Naive thymus-derived CD4-positive, alpha-beta T cell (primary cell): Measurements from ENCODE around the gene PITPNC1. TPM values are rescaled to one million over a fixed set of nuclear protein-coding genes. Genes with fewer than 3 reads are reported as not detected.
A peak's percentile ranks its signal among the peaks of the same experiment; 100 is the strongest.

Source experiments
- ATAC-seq: fragments of 150-1000 bp; cut with Tn5 transposase; 2 replicates; pipeline ENCODE4 v1.10.0; 2021; ENCODE audit warnings: mild to moderate bottlenecking, moderate library complexity
- CTCF ChIA-PET: fragments of 350-600 bp; sonication (Branson Sonifier 250); formaldehyde crosslinking; loops from one replicate; lab custom pipeline; 2021; ENCODE audit warnings: antibody characterized with exemption; lab: Charles Lee
- POLR2A ChIA-PET: fragments of 350-600 bp; sonication (Branson Sonifier 250); formaldehyde crosslinking; loops from one replicate; lab custom pipeline; 2021; ENCODE audit warnings: antibody characterized with exemption, inconsistent platforms; lab: Charles Lee
- DNase-seq, 9 donors: peaks; one replicate each; pipeline versions ENCODE4 v3.0.0 to v3.0.0-alpha.2; 2020 to 2022; ENCODE audit warnings: mixed read lengths in 1 of 9
- H3K27ac ChIP-seq: one replicate; pipeline ENCODE4 v1.7.0; 2013; ENCODE audit warnings: mild to moderate bottlenecking, low read depth, low read length, moderate library complexity
- H3K27me3 ChIP-seq, 2 donors: one replicate each; pipeline ENCODE4 v1.7.0; 2013; ENCODE audit warnings: low read length in 2 of 2, mild to moderate bottlenecking in 2 of 2, moderate library complexity in 2 of 2; ENCODE audit not compliant: control insufficient read depth in 2 of 2, insufficient read depth in 2 of 2
- H3K36me3 ChIP-seq, 3 experiments: 1 replicate in 2 of 3; 2 replicates in 1 of 3; pipeline ENCODE4 v1.7.0; 2013; ENCODE audit warnings: low read length in 3 of 3, mild to moderate bottlenecking in 3 of 3, moderate library complexity in 1 of 3; ENCODE audit not compliant: insufficient read depth in 3 of 3, control insufficient read depth in 2 of 3
- H3K4me1 ChIP-seq, 2 donors: one replicate each; pipeline ENCODE4 v1.7.0; 2013; ENCODE audit warnings: low read length in 2 of 2, mild to moderate bottlenecking in 2 of 2, moderate library complexity in 1 of 2; ENCODE audit not compliant: control insufficient read depth in 2 of 2, insufficient read depth in 2 of 2
- H3K4me3 ChIP-seq: 2 replicates; pipeline ENCODE4 v1.7.0; 2013; ENCODE audit warnings: mild to moderate bottlenecking, low read length
- H3K9me3 ChIP-seq, 3 experiments: 1 replicate in 2 of 3; 2 replicates in 1 of 3; pipeline ENCODE4 v1.7.0; 2013; ENCODE audit warnings: low read length in 3 of 3; ENCODE audit not compliant: control insufficient read depth in 2 of 3
- H3K27ac Mint-ChIP-seq, 9 donors: one replicate each; pipeline ENCODE4 v1.8.0; 2020 to 2022; ENCODE audit warnings: mixed read lengths in 9 of 9, mild to moderate bottlenecking in 8 of 9, moderate library complexity in 5 of 9, inconsistent platforms in 2 of 9
- H3K27me3 Mint-ChIP-seq, 5 donors: one replicate each; pipeline ENCODE4 v1.8.0; 2021 to 2022; ENCODE audit warnings: mixed read lengths in 5 of 5, mild to moderate bottlenecking in 1 of 5
- H3K36me3 Mint-ChIP-seq, 5 donors: one replicate each; pipeline ENCODE4 v1.8.0; 2020 to 2022; ENCODE audit warnings: mixed read lengths in 5 of 5, mild to moderate bottlenecking in 3 of 5, inconsistent platforms in 1 of 5
- H3K4me1 Mint-ChIP-seq, 7 donors: one replicate each; pipeline ENCODE4 v1.8.0; 2020 to 2022; ENCODE audit warnings: mixed read lengths in 7 of 7, mild to moderate bottlenecking in 3 of 7, inconsistent platforms in 1 of 7
- H3K4me3 Mint-ChIP-seq, 10 donors: one replicate each; pipeline ENCODE4 v1.8.0; 2020 to 2022; ENCODE audit warnings: mild to moderate bottlenecking in 10 of 10, mixed read lengths in 10 of 10, moderate library complexity in 6 of 10, inconsistent platforms in 2 of 10
- H3K9me3 Mint-ChIP-seq, 11 donors: one replicate each; pipeline ENCODE4 v1.8.0; 2020 to 2022; ENCODE audit warnings: mixed read lengths in 11 of 11, mild to moderate bottlenecking in 4 of 11, inconsistent platforms in 1 of 11, moderate library complexity in 1 of 11
- intact Hi-C, 2 donors: fragments of 100-400 bp; cut with micrococcal nuclease; formaldehyde crosslinking; loops; one replicate each; pipeline ENCODE4 v1.15.1; 2023
- polyA plus RNA-seq, 2 donors: library from polyadenylated mRNA; unstranded; fragments of 300-500 nt; fragmentation: Illumina TruSeq; gene quantifications; one replicate each; pipeline ENCODE4 v1.2.3, GENCODE V29; 2021
- total RNA-seq, 6 experiments: library from RNA in 5 of 6; stranded (reverse) in 5 of 6; gene quantifications; 1 replicate in 5 of 6; 2 replicates in 1 of 6; pipeline ENCODE4 v1.2.3 and lab custom pipeline; 2021 to 2026

PITPNC1 gene
- total and polyA plus RNA-seq, 7 experiments from 2014 or later = 53.1 to 148 (median 102) TPM

DNA sequence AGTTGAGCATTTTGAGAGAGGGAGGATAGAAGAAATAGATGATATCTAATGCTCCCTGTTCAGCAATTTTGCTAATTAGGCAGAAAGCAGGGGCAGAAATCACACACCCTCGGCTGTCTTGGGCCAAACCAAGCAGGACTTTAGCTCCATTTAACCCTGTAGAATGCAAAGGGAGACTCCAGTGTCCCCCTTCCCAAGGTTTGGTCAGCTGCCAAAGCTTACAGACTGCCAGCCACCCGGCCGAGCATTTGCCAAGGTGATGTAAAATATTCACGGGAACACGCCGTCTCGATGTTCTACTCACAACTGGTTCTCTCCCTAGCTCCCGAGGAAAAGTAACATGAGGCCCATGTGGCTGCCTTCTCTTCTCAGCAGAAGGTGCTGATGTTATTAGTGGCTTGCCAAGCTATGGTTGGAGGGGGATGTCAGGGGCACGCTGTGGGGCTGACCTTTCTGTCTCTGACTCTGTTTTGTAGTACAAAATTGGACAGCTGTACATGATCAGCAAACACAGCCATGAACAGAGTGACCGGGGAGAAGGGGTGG is 155.3 kb downstream of the PITPNC1 start:
- Mint-ChIP-seq H3K4me3 (no peak overlapping the region), H3K36me3 (peaks cover 0 to 41% (median 23%) of the 10 kb centered on the region in 5 donors), H3K4me1 (peaks cover 3 to 31% (median 20%) of the 10 kb centered on the region in 7 donors), H3K9me3 (no peaks in the 10 kb centered on the region), H3K27me3 (no peaks in the 10 kb centered on the region), H3K27ac (peak overlapping the region in 4 of 9 donors; percentile 15 to 79 (median 46))
- ChIA-PET POLR2A (interaction anchor here (0.6 to 1.4 kb wide), 2 partner anchors 91 to 153 kb away, joined by 3 to 4 read pairs; no protein-coding TSS in a partner anchor), CTCF (no interaction called here)
- Histone ChIP-seq H3K27ac (no peak overlapping the region), H3K4me1 (no peaks in the 10 kb centered on the region), H3K4me3 (no peak overlapping the region), H3K9me3 (no peaks in the 10 kb centered on the region), H3K27me3 (no peaks in the 10 kb centered on the region), H3K36me3 (peaks cover 0 to 49% (median 6%) of the 10 kb centered on the region in 3 experiments)
- intact Hi-C loops = no loop called here
- no peak for DNase-seq
- ATAC-seq = no peak

DNA sequence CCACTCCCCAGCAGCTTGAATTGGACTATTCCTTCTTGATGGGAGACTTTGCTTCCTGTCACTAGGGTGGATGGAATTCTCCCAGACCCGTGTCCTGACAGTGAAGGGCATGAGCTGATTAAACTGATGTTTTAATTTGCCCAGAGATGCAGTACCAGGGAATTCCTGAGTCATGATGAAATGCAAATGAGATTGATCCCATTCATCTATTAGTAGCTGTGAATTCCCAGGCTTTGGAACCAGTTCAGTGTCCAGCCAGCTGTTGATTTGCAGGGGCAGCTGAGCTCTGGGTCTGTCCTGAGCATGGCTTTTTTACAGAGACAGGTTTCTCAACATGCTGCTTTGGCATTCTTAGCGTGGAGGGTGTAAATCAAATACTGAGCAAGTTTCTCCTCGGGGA is 157.9 kb downstream of the PITPNC1 start:
- no peaks in the 10 kb centered on the region for H3K9me3 ChIP-seq
- ChIA-PET CTCF (interaction anchor here (0.6 to 1.2 kb wide), 2 partner anchors 148 to 155 kb away, joined by 3 to 4 read pairs; no protein-coding TSS in a partner anchor), POLR2A (no interaction called here)
- Mint-ChIP-seq H3K36me3 (peaks cover 0 to 50% (median 22%) of the 10 kb centered on the region in 5 donors), H3K4me3 (no peak overlapping the region), H3K27me3 (no peaks in the 10 kb centered on the region), H3K4me1 (peaks cover 3 to 16% (median 8%) of the 10 kb centered on the region in 7 donors), H3K27ac (peak overlapping the region in 2 of 9 donors; percentile 3 to 12), H3K9me3 (peaks cover 0 to 2% (median 0%) of the 10 kb centered on the region in 11 donors)
- ATAC-seq (no peak), DNase-seq (no peak)
- H3K27me3 ChIP-seq = no peaks in the 10 kb centered on the region
- no peak overlapping the region for H3K27ac ChIP-seq
- intact Hi-C loops = no loop called here
- H3K4me1 ChIP-seq = no peaks in the 10 kb centered on the region
- no peak overlapping the region for H3K4me3 ChIP-seq
- H3K36me3 ChIP-seq = peaks cover 0 to 55% (median 6%) of the 10 kb centered on the region in 3 experiments

DNA sequence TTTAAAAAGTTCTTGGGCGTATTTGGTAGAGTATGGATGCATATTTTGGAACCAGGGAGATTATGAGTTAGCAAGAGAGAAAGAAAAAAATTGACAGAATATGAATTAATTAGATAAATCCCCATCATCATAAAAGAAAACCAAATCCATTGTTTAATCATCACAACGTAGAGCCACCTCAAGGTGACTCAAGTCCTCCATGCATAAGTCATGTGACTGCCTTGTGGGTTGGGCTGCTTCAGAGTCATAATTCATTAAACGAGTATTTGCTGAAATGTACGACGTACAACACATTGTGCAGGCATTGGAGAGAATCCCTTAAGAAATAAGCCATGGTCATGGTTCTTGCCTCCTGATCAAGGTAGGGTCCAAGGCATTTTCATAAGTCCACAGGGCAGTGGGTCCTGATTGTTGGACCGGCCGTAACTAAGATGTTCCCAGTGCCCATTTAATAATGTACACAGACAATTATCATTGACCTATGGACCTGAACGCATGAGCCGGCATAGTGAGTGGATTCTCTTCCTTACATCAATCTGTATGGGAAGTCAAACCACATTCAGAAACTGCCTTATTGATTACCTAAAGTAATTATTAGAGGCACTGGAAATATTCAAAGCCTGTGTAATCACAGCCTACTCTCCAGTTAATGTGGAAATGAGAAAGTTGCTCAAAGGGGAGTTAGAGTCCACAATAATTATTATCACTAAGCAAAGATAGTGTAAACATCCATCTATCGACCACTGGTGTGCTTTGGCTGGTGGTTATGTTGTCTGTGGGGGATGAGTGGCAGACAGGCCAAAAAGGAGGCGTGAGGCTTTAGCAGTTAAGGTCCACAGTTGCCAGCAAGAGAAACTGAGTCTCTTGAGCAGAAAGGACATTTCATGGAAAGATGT is 165.4 kb downstream of the PITPNC1 start:
- DNase-seq (no peak), ATAC-seq (no peak)
- H3K36me3 ChIP-seq = peaks cover 0 to 31% (median 0%) of the 10 kb centered on the region in 3 experiments
- H3K4me3 Mint-ChIP-seq = no peak overlapping the region
- peaks cover 3 to 44% (median 15%) of the 10 kb centered on the region in 5 donors for H3K36me3 Mint-ChIP-seq
- H3K4me1 Mint-ChIP-seq = peaks cover 0 to 32% (median 16%) of the 10 kb centered on the region in 7 donors
- H3K27ac Mint-ChIP-seq = no peak overlapping the region
- CTCF ChIA-PET = no interaction called here
- intact Hi-C loops = no loop called here
- peaks cover 0 to 2% (median 0%) of the 10 kb centered on the region in 11 donors for H3K9me3 Mint-ChIP-seq
- POLR2A ChIA-PET = no interaction called here
- no peaks in the 10 kb centered on the region for H3K4me1 ChIP-seq
- H3K27ac ChIP-seq = no peak overlapping the region
- no peaks in the 10 kb centered on the region for H3K27me3 Mint-ChIP-seq
- no peak overlapping the region for H3K4me3 ChIP-seq
- no peaks in the 10 kb centered on the region for H3K27me3 ChIP-seq
- H3K9me3 ChIP-seq = no peaks in the 10 kb centered on the region

DNA sequence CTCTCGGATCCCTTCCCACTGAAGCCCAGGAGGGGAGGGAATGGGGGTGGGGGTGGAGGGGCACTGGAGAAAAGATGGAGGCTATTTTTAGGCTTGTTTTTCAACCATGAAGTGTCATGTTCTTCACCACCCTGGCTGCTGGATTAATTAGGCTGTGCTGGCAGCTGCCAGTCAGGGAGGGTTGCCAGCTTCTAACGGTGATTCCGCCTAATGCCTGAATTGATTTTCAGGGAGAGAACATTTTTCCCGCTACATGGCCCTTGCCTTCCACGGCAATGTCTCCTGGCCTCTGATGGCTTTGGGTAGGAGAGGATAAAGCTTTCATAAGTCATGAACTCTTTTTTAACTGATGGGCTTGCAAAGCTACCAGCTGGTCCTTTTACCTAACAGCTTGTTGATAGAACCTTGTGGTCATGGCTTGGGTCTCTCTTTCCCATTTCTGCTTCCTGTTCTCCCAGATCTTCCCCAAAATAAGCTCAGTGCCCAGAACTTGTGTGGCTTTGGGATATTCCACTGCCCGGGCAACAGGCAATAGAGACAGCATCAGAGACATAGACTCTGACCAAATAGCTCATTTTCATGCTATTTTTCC is 167.4 kb downstream of the PITPNC1 start:
- Histone ChIP-seq H3K27ac (no peak overlapping the region), H3K9me3 (no peaks in the 10 kb centered on the region), H3K27me3 (no peaks in the 10 kb centered on the region), H3K4me3 (no peak overlapping the region), H3K36me3 (peaks cover 0 to 22% (median 0%) of the 10 kb centered on the region in 3 experiments), H3K4me1 (no peaks in the 10 kb centered on the region)
- Mint-ChIP-seq H3K4me1 (peaks cover 5 to 47% (median 32%) of the 10 kb centered on the region in 7 donors), H3K36me3 (peaks cover 3 to 52% (median 16%) of the 10 kb centered on the region in 5 donors), H3K9me3 (no peaks in the 10 kb centered on the region), H3K4me3 (no peak overlapping the region), H3K27ac (peak overlapping the region in 3 of 9 donors; percentile 28 to 65 (median 32)), H3K27me3 (no peaks in the 10 kb centered on the region)
- ATAC-seq (no peak), DNase-seq (no peak)
- intact Hi-C loops = no loop called here
- ChIA-PET POLR2A (interaction anchor here (0.7 kb wide), 2 partner anchors 168 to 271 kb away, joined by 3 read pairs; no protein-coding TSS in a partner anchor), CTCF (interaction anchor here (0.6 kb wide), 1 partner anchor 120 kb away, joined by 3 read pairs; no protein-coding TSS in a partner anchor)

DNA sequence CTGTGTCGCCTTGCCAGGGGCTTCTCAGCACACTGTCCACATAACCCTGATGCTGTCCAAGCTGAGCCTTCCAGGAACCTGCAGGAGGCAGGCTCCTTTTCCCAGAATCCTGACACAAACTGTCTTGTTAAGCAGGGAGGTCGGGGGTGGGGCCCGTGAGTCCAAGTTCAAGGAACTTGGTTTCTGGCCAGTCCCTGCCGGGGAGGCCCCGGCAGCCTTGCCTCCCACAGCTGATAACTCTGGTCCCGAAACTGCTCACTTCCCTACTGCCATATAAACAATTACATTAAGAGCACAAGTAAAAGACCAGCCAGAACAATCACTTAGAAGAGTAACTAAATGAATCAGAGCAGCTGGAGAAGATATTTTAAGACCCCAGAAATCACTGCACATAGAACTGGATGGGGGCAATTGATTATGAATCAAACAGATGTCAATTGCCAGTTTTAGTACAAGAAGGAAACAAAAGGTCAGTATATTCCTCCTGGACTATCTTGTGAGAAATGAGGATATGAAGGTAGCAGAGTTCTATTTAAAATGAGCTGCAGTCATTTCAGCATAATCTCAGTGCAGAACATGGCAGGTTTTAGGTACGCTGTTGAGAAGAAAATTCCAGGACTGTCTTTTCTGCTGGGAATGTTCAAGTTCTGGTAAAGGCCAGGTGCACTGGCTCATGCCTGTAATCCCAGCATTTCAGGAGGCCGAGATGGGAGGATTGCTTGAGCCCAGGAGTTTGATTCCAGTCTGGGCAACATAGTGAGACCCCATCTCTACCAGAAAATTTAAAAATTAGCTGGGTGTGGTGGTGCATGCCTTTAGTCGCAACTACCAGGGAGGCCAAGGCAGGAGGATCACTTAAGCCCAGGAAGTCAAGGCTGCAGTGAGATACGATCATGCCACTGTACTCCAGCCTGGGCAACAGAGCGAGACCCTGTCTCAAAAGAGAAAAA is 169.8 kb downstream of the PITPNC1 start:
- DNase-seq (no peak), ATAC-seq (no peak)
- Histone ChIP-seq H3K4me1 (no peaks in the 10 kb centered on the region), H3K36me3 (peaks cover 0 to 23% (median 0%) of the 10 kb centered on the region in 3 experiments), H3K27me3 (no peaks in the 10 kb centered on the region), H3K9me3 (no peaks in the 10 kb centered on the region), H3K4me3 (no peak overlapping the region), H3K27ac (no peak overlapping the region)
- H3K9me3 Mint-ChIP-seq = no peaks in the 10 kb centered on the region
- peak overlapping the region in 5 of 9 donors; percentile 11 to 71 (median 19) for H3K27ac Mint-ChIP-seq
- no peaks in the 10 kb centered on the region for H3K27me3 Mint-ChIP-seq
- ChIA-PET POLR2A (interaction anchor here (0.5 kb wide), 1 partner anchor 167 kb away, joined by 8 read pairs; no protein-coding TSS in a partner anchor), CTCF (no interaction called here)
- H3K36me3 Mint-ChIP-seq = peaks cover 0 to 60% (median 25%) of the 10 kb centered on the region in 5 donors
- intact Hi-C loops = no loop called here
- H3K4me3 Mint-ChIP-seq = no peak overlapping the region
- peaks cover 12 to 59% (median 51%) of the 10 kb centered on the region in 7 donors for H3K4me1 Mint-ChIP-seq
